H9 (cell line): Measurements from ENCODE around the gene ADAM19. TPM values are rescaled to one million over a fixed set of nuclear protein-coding genes. Genes with fewer than 3 reads are reported as not detected.

Experiments used
- DNase-seq: peaks from one replicate; pipeline ENCODE4 v3.0.0-alpha.2; 2017
- H2AFZ ChIP-seq: one replicate; pipeline ENCODE4 v1.6.1; 2013; ENCODE audit warnings: mild to moderate bottlenecking, low read length, control low read depth, moderate library complexity
- H2AK5ac ChIP-seq: 2 replicates; pipeline ENCODE4 v1.6.1; 2013; ENCODE audit warnings: low read length, control low read depth, mixed read lengths; ENCODE audit not compliant: insufficient read length
- H2BK120ac ChIP-seq: one replicate; pipeline ENCODE4 v1.6.1; 2013; ENCODE audit warnings: low read depth, mild to moderate bottlenecking, low read length, control low read depth, inconsistent platforms; ENCODE audit not compliant: poor library complexity, severe bottlenecking
- H2BK12ac ChIP-seq: 2 replicates; pipeline ENCODE4 v1.6.1; 2013; ENCODE audit warnings: low read length, control low read depth, mixed read lengths, low read depth; ENCODE audit not compliant: insufficient read length
- H2BK15ac ChIP-seq: 2 replicates; pipeline ENCODE4 v1.6.1; 2013; ENCODE audit warnings: low read depth, low read length, control low read depth
- H2BK20ac ChIP-seq: one replicate; pipeline ENCODE4 v1.6.1; 2013; ENCODE audit warnings: low read depth, mild to moderate bottlenecking, low read length, control low read depth, inconsistent platforms; ENCODE audit not compliant: poor library complexity, severe bottlenecking
- H2BK5ac ChIP-seq: 2 replicates; pipeline ENCODE4 v1.6.1; 2013; ENCODE audit warnings: low read length, control low read depth, mixed read lengths; ENCODE audit not compliant: insufficient read length
- H3K14ac ChIP-seq: 2 replicates; pipeline ENCODE4 v1.6.1; 2013; ENCODE audit warnings: low read length, control low read depth; ENCODE audit not compliant: insufficient read depth
- H3K18ac ChIP-seq: 2 replicates; pipeline ENCODE4 v1.6.1; 2013; ENCODE audit warnings: low read depth, mild to moderate bottlenecking, mixed read lengths, low read length, control low read depth; ENCODE audit not compliant: insufficient read length
- H3K23ac ChIP-seq: 2 replicates; pipeline ENCODE4 v1.6.1; 2013; ENCODE audit warnings: low read length, control low read depth, mixed read lengths, low read depth; ENCODE audit not compliant: insufficient read length
- H3K23me2 ChIP-seq: 2 replicates; pipeline ENCODE4 v1.6.1; 2013; ENCODE audit warnings: low read depth, mild to moderate bottlenecking, mixed read lengths, low read length, control low read depth; ENCODE audit not compliant: insufficient read length, poor library complexity, severe bottlenecking
- H3K27ac ChIP-seq: 2 replicates; pipeline ENCODE4 v1.5.1; 2013; ENCODE audit warnings: low read length, control low read depth, mixed read lengths, low read depth; ENCODE audit not compliant: insufficient read length
- H3K27me3 ChIP-seq: 2 replicates; pipeline ENCODE4 v1.6.1; 2013; ENCODE audit warnings: low read length, control low read depth, inconsistent platforms; ENCODE audit not compliant: insufficient read depth
- H3K4ac ChIP-seq: 2 replicates; pipeline ENCODE4 v1.6.1; 2013; ENCODE audit warnings: low read depth, mild to moderate bottlenecking, control low read depth, inconsistent platforms, low read length, moderate library complexity
- H3K4me1 ChIP-seq: 2 replicates; pipeline ENCODE4 v1.6.1; 2013; ENCODE audit warnings: low read length, control low read depth, inconsistent platforms; ENCODE audit not compliant: insufficient read depth
- H3K4me2 ChIP-seq: 2 replicates; pipeline ENCODE4 v1.6.1; 2013; ENCODE audit warnings: low read length, control low read depth, mixed read lengths; ENCODE audit not compliant: insufficient read length, insufficient read depth
- H3K56ac ChIP-seq: 2 replicates; pipeline ENCODE4 v1.6.1; 2013; ENCODE audit warnings: low read depth, mild to moderate bottlenecking, mixed read lengths, low read length, control low read depth; ENCODE audit not compliant: insufficient read length
- H3K79me1 ChIP-seq: 2 replicates; pipeline ENCODE4 v1.6.1; 2013; ENCODE audit warnings: low read depth, mild to moderate bottlenecking, moderate library complexity, low read length, control low read depth, inconsistent platforms; ENCODE audit not compliant: insufficient read depth, poor library complexity, severe bottlenecking
- H3K79me2 ChIP-seq: 2 replicates; pipeline ENCODE4 v1.6.1; 2013; ENCODE audit warnings: low read length, control low read depth, inconsistent platforms; ENCODE audit not compliant: insufficient read depth
- H3K9ac ChIP-seq: 2 replicates; pipeline ENCODE4 v1.6.1; 2013; ENCODE audit warnings: low read length, control low read depth, mixed read lengths; ENCODE audit not compliant: insufficient read length; ENCODE audit errors: extremely low read depth
- H3K9me3 ChIP-seq: one replicate; pipeline ENCODE4 v1.6.1; 2013; ENCODE audit warnings: low read depth, low read length, inconsistent platforms; ENCODE audit not compliant: control insufficient read depth
- H3T11ph ChIP-seq: one replicate; pipeline ENCODE4 v1.6.1; 2013; ENCODE audit warnings: mild to moderate bottlenecking, low read length, control low read depth, inconsistent platforms
- H4K20me1 ChIP-seq: one replicate; pipeline ENCODE4 v1.6.1; 2013; ENCODE audit not compliant: control insufficient read depth, insufficient read length, insufficient read depth
- H4K5ac ChIP-seq: 2 replicates; pipeline ENCODE4 v1.6.1; 2013; ENCODE audit warnings: low read depth, mild to moderate bottlenecking, mixed read lengths, low read length, control low read depth; ENCODE audit not compliant: insufficient read length
- H4K8ac ChIP-seq: replicated peaks from 2 replicates; pipeline ENCODE4 v1.6.1; 2013; ENCODE audit warnings: low read length, control low read depth, mixed read lengths, low read depth; ENCODE audit not compliant: insufficient read length
- H4K91ac ChIP-seq: 2 replicates; pipeline ENCODE4 v1.6.1; 2013; ENCODE audit warnings: low read depth, mild to moderate bottlenecking, moderate library complexity, mixed read lengths, low read length, control low read depth; ENCODE audit not compliant: insufficient read length
- H3K27ac Mint-ChIP-seq, 3 experiments: 2 replicates in 2 of 3; 3 replicates in 1 of 3; pipeline ENCODE4 v1.8.0; 2020 to 2021; ENCODE audit warnings: mixed read lengths in 3 of 3, mild to moderate bottlenecking in 1 of 3, moderate library complexity in 1 of 3
- H3K27me3 Mint-ChIP-seq: 2 replicates; pipeline ENCODE4 v1.8.0; 2021; ENCODE audit warnings: low read depth, mild to moderate bottlenecking, moderate library complexity, mixed read lengths
- H3K36me3 Mint-ChIP-seq, 3 experiments: 2 replicates in 2 of 3; 3 replicates in 1 of 3; pipeline ENCODE4 v1.8.0; 2020 to 2021; ENCODE audit warnings: low read depth in 3 of 3, mixed read lengths in 3 of 3; ENCODE audit not compliant: insufficient read depth in 1 of 3
- H3K4me1 Mint-ChIP-seq, 2 experiments: 2 replicates each; pipeline ENCODE4 v1.8.0; 2020; ENCODE audit warnings: mixed read lengths in 2 of 2
- H3K4me3 Mint-ChIP-seq, 2 experiments: 2 replicates in 1 of 2; 3 replicates in 1 of 2; pipeline ENCODE4 v1.8.0; 2020 to 2021; ENCODE audit warnings: mild to moderate bottlenecking in 2 of 2, mixed read lengths in 2 of 2, moderate library complexity in 1 of 2
- H3K9me3 Mint-ChIP-seq, 2 experiments: 2 replicates in 1 of 2; 3 replicates in 1 of 2; pipeline ENCODE4 v1.8.0; 2020; ENCODE audit warnings: mild to moderate bottlenecking in 2 of 2, mixed read lengths in 2 of 2, moderate library complexity in 1 of 2
- CTCF ChIP-seq: fragments of 200-600 bp; sonication (generic); conservative IDR thresholded peaks from 3 replicates; pipeline ENCODE4 v1.8.0; 2021; ENCODE audit warnings: antibody characterized with exemption, mild to moderate bottlenecking
- WGBS: extraction: QIAGEN DNeasy Blood & Tissue Kit; methylation state at CpG from one replicate; pipeline ENCODE4 v1.1.7; 2013; ENCODE audit warnings: missing lambda C conversion rate, low lambda C conversion rate, mixed read lengths; ENCODE audit not compliant: insufficient read length; ENCODE audit errors: extremely low coverage; 5-methylcytosine and 5-hydroxymethylcytosine counted together
- total RNA-seq: library from RNA; stranded (reverse); gene quantifications from 2 replicates; pipeline ENCODE4 v1.2.1, GENCODE V29; 2021

ADAM19 gene
- total RNA-seq, 1 experiment from 2014 or later = 9.9 TPM

- Histone ChIP-seq H2BK15ac (no peak overlapping the region), H4K5ac (no peak overlapping the region), H2AK5ac (no peak overlapping the region), H3K23me2 (no peaks in the 10 kb centered on the region), H4K8ac (no peak overlapping the region), H4K20me1 (no peaks in the 10 kb centered on the region), H3K56ac (no peak overlapping the region), H2BK12ac (no peak overlapping the region), H3K27me3 (no peaks in the 10 kb centered on the region), H3K9me3 (no peaks in the 10 kb centered on the region), H3K79me1 (no peaks in the 10 kb centered on the region), H3K79me2 (no peaks in the 10 kb centered on the region), H2BK120ac (no peak overlapping the region), H2BK5ac (no peak overlapping the region), H3K14ac (no peak overlapping the region), H3K18ac (no peak overlapping the region), H2BK20ac (no peak overlapping the region), H3K4ac (no peak overlapping the region), H3T11ph (no peak overlapping the region), H3K27ac (no peak overlapping the region), H3K4me2 (no peak overlapping the region), H2AFZ (no peak overlapping the region), H3K4me1 (no peaks in the 10 kb centered on the region), H4K91ac (no peak overlapping the region), H3K9ac (no peak overlapping the region), H3K23ac (no peak overlapping the region)
- Mint-ChIP-seq H3K27ac (0 out of 7 replicates have a peak overlapping the region, but pooled peaks of 1 of the 3 experiments have one; percentile 24), H3K27me3 (peaks cover 3% of the 10 kb centered on the region; the same call in 1 of the 2 replicates), H3K4me1 (peaks cover 0 to 3% of the 10 kb centered on the region in 2 experiments; a peak in 1 of 4 replicates), H3K9me3 (no peaks in the 10 kb centered on the region), H3K4me3 (no peak overlapping the region), H3K36me3 (no peaks in the 10 kb centered on the region)
- WGBS = no CpG with 5 or more reads among the region's 6 CpGs
- peak; percentile 16 for DNase-seq
- TF ChIP-seq CTCF = no peak
These were observed 126.4 kb downstream of the ADAM19 start for GRCh38 chr5:157449011-157449723.
